Natural killer cell (primary cell): ENCODE data around the gene MTMR3. TPM values are rescaled to one million over a fixed set of nuclear protein-coding genes. Genes with fewer than 3 reads are reported as not detected.
A peak's percentile ranks its signal among the peaks of the same experiment; 100 is the strongest.

ENCODE experiments used
- ATAC-seq, 3 donors: fragments of 150-1000 bp in 2 of 3; fragments of 200-7000 bp in 1 of 3; cut with Tn5 transposase; 1 replicate in 1 of 3; 2 replicates in 2 of 3; pipeline ENCODE4 v1.10.0; 2021; ENCODE audit warnings: mild to moderate bottlenecking in 2 of 3, moderate library complexity in 2 of 3
- DNase-seq, 2 donors: peaks; one replicate each; pipeline versions ENCODE4 v3.0.0 to v3.0.0-alpha.2; 2013 to 2021; ENCODE audit warnings: mixed read lengths in 1 of 2
- H3K27ac ChIP-seq: one replicate; pipeline ENCODE4 v1.5.1; 2013; ENCODE audit warnings: mild to moderate bottlenecking, low read length
- H3K27me3 ChIP-seq: one replicate; pipeline ENCODE4 v1.6.1; 2013; ENCODE audit warnings: low read length; ENCODE audit not compliant: control insufficient read depth, insufficient read depth
- H3K36me3 ChIP-seq: one replicate; pipeline ENCODE4 v1.6.1; 2013; ENCODE audit warnings: low read length; ENCODE audit not compliant: control insufficient read depth, insufficient read depth
- H3K4me1 ChIP-seq: one replicate; pipeline ENCODE4 v1.6.1; 2013; ENCODE audit warnings: low read length; ENCODE audit not compliant: control insufficient read depth, insufficient read depth
- H3K4me3 ChIP-seq: one replicate; pipeline ENCODE4 v1.5.1; 2013; ENCODE audit warnings: low read length
- H3K9me3 ChIP-seq: one replicate; pipeline ENCODE4 v1.6.1; 2013; ENCODE audit warnings: low read length; ENCODE audit not compliant: control insufficient read depth, insufficient read depth
- H3K27ac Mint-ChIP-seq, 2 donors: one replicate each; pipeline ENCODE4 v1.8.0; 2022; ENCODE audit warnings: mild to moderate bottlenecking in 2 of 2, mixed read lengths in 2 of 2, moderate library complexity in 1 of 2
- H3K27me3 Mint-ChIP-seq, 2 donors: one replicate each; pipeline ENCODE4 v1.8.0; 2022; ENCODE audit warnings: low read depth in 2 of 2, mixed read lengths in 2 of 2
- H3K36me3 Mint-ChIP-seq: one replicate; pipeline ENCODE4 v1.8.0; 2022; ENCODE audit warnings: mixed read lengths
- H3K4me1 Mint-ChIP-seq, 2 donors: one replicate each; pipeline ENCODE4 v1.8.0; 2022; ENCODE audit warnings: mixed read lengths in 2 of 2
- H3K4me3 Mint-ChIP-seq: one replicate; pipeline ENCODE4 v1.8.0; 2022; ENCODE audit warnings: mild to moderate bottlenecking, moderate library complexity, mixed read lengths
- H3K9me3 Mint-ChIP-seq, 2 donors: one replicate each; pipeline ENCODE4 v1.8.0; 2022; ENCODE audit warnings: mixed read lengths in 2 of 2
- WGBS: methylation state at CpG from one replicate; pipeline ENCODE4 v1.1.7; 2013; ENCODE audit warnings: missing lambda C conversion rate; ENCODE audit not compliant: insufficient coverage; 5-methylcytosine and 5-hydroxymethylcytosine counted together
- intact Hi-C: fragments of 100-400 bp; cut with micrococcal nuclease; formaldehyde crosslinking; loops from one replicate; pipeline ENCODE4 v1.14.2; 2022
- total RNA-seq, 4 donors: library from RNA; stranded (reverse); fragments of 120-200 nt in 1 of 4; gene quantifications; one replicate each; pipeline versions ENCODE4 v1.2.3 to v1.2.4, GENCODE V29; 2013 to 2022
- TF ChIP-seq, protein P1 (sequence below): fragments of 200-600 bp; IDR thresholded peaks from one replicate; pipeline ENCODE4 v1.8.0; 2022; ENCODE audit warnings: antibody characterized with exemption

The MTMR3 gene
- total RNA-seq, 3 donors from 2014 or later (not counting 1 experiment from before 2014, with no cell fraction given), result 62.1 to 83.4 (median 75.6) TPM

DNA sequence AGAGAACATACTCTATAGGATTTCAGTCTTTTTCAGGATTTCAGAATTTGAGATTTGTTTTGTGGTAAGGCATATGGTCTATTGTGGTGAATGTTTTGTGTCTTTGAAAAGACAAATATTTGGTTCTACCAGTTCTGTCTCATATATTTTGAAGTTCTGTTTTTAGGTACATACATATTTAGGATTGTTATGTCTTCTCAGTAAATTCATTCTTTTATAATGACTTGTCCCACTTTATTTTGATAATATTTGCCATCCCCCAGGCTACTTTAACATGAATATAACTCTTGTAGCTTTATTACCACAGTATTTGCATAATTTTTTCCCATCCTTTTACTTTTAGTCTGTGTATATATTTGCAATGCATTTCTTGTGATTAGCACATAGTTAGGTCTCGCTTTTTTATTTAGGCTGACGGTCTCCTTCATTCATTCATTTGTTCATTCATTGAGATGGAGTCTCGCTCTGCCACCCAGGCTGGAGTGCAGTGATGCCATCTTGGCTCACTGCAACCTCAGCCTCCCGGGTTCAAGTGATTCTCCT, 32.1 kb downstream of the MTMR3 start:
- H3K4me1 ChIP-seq, result no peaks in the 10 kb centered on the region
- Mint-ChIP-seq H3K9me3 (no peaks in the 10 kb centered on the region), H3K36me3 (no peaks in the 10 kb centered on the region), H3K27ac (no peak overlapping the region), H3K4me3 (no peak overlapping the region), H3K27me3 (no peaks in the 10 kb centered on the region), H3K4me1 (peaks cover 66 to 67% of the 10 kb centered on the region in 2 donors)
- intact Hi-C loops, result no loop called here
- no peaks in the 10 kb centered on the region for H3K36me3 ChIP-seq
- DNase-seq (no peak), ATAC-seq (no peak)
- H3K9me3 ChIP-seq, result no peaks in the 10 kb centered on the region
- TF ChIP-seq, protein P1, sequence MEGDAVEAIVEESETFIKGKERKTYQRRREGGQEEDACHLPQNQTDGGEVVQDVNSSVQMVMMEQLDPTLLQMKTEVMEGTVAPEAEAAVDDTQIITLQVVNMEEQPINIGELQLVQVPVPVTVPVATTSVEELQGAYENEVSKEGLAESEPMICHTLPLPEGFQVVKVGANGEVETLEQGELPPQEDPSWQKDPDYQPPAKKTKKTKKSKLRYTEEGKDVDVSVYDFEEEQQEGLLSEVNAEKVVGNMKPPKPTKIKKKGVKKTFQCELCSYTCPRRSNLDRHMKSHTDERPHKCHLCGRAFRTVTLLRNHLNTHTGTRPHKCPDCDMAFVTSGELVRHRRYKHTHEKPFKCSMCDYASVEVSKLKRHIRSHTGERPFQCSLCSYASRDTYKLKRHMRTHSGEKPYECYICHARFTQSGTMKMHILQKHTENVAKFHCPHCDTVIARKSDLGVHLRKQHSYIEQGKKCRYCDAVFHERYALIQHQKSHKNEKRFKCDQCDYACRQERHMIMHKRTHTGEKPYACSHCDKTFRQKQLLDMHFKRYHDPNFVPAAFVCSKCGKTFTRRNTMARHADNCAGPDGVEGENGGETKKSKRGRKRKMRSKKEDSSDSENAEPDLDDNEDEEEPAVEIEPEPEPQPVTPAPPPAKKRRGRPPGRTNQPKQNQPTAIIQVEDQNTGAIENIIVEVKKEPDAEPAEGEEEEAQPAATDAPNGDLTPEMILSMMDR, result no peak
- no peaks in the 10 kb centered on the region for H3K27me3 ChIP-seq
- no peak overlapping the region for H3K27ac ChIP-seq
- WGBS, result 96% methylated on average over 4 of the region's 4 CpGs
- H3K4me3 ChIP-seq, result no peak overlapping the region

DNA sequence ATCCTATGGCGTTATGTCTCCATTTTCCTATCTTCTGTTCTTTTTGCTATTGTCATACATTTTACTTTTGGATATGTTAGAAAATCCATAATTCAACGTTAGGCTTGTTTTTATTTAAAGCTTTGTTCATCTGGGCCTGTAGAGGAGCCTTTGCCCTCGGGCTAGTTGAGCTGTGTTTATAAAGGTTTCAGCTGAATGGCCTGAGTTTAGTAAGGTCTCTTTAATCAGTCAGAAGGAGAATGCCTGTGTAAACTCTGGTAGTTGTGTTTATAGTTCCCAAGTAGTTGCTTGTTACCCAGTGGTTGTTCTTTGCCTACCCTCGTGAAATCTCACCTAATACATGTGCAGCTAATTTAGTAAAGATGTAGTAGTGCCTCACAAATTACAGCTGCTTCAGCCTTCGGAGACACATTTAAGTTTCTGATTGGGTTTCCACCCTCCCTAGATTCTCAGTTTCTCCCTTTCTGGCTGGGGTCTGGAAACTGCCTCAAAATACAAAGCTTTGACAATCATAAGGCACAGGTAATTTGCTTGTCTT, 33.1 kb downstream of the MTMR3 start:
- H3K4me1 ChIP-seq, result no peaks in the 10 kb centered on the region
- TF ChIP-seq, protein P1, result no peak

DNA sequence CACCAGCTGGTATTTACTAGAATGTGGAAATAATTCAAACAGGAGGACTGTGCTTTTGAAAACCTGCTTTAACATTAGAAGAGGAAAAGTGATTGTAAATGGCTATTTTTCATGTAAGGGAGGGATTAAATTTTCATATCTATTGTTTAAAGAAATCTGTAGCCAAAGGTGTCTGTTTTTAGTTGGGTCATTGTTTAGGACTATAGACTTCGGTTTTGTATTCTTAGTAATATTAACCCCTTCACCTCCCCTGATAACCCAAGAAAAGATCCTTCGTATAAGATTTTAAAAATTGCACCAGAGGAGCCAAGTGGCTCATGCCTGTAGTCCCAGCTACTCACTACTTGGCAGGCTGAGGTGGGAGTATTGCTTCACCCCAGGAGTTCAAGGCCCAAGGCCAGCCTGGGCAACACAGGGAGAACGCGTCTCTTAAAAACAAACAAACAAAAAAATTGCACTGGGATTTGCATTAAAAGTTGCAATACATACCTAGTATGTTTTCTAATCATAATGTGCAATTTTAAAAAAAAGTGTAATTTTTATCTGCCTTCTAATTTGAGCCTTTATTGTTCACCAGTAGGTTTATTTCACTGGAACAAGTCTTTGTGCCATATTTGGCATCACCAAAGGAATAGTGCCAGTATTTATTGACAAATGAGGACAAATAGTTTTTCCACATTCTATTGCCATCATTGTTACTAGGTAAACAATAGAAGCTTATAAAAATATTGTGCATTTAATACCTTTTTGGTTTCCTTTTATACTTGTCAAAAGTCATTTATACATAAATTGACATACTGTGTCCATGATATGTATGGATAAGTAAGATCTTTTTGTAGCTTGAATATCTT, 34.3 kb downstream of the MTMR3 start:
- TF ChIP-seq, protein P1, result no peak
- Mint-ChIP-seq H3K4me1 (peaks cover 68 to 75% of the 10 kb centered on the region in 2 donors), H3K27me3 (no peaks in the 10 kb centered on the region), H3K4me3 (no peak overlapping the region), H3K36me3 (no peaks in the 10 kb centered on the region), H3K9me3 (no peaks in the 10 kb centered on the region), H3K27ac (peak overlapping the region in 1 of 2 donors; percentile 47)
- no peaks in the 10 kb centered on the region for H3K9me3 ChIP-seq
- no peak overlapping the region for H3K27ac ChIP-seq
- no peaks in the 10 kb centered on the region for H3K27me3 ChIP-seq
- ATAC-seq (no peak), DNase-seq (no peak)
- no peaks in the 10 kb centered on the region for H3K36me3 ChIP-seq
- intact Hi-C loops, result no loop called here
- H3K4me3 ChIP-seq, result no peak overlapping the region
- H3K4me1 ChIP-seq, result no peaks in the 10 kb centered on the region
- WGBS, result 100% methylated on average over 1 of the region's 4 CpGs

More for the DNA sequence above, 33.1 kb downstream of the MTMR3 start:
- Histone ChIP-seq H3K9me3 (no peaks in the 10 kb centered on the region), H3K36me3 (no peaks in the 10 kb centered on the region), H3K4me3 (no peak overlapping the region), H3K27ac (no peak overlapping the region), H3K27me3 (no peaks in the 10 kb centered on the region)
- Mint-ChIP-seq H3K4me3 (no peak overlapping the region), H3K4me1 (peaks cover 65 to 70% of the 10 kb centered on the region in 2 donors), H3K9me3 (no peaks in the 10 kb centered on the region), H3K27me3 (no peaks in the 10 kb centered on the region), H3K27ac (no peak overlapping the region), H3K36me3 (no peaks in the 10 kb centered on the region)
- ATAC-seq (no peak), DNase-seq (no peak)
- 92% methylated on average over 4 of the region's 5 CpGs for WGBS
- intact Hi-C loops, result no loop called here
